HT1080 (cell line): ENCODE data around the gene CACNA1C. TPM values are rescaled to one million over a fixed set of nuclear protein-coding genes. Genes with fewer than 3 reads are reported as not detected.

Source experiments
- DNase-seq: peaks from one replicate; pipeline ENCODE4 v3.0.0-alpha.2; 2015; ENCODE audit warnings: low read depth
- total RNA-seq: library from RNA; depleted of rRNA; stranded (reverse); fragments of >200 nt; shearing (Covaris generic); gene quantifications from 2 replicates; pipeline ENCODE4 v1.2.3, GENCODE V29; 2014

The CACNA1C gene
- total RNA-seq, 1 experiment from 2014 or later = not detected

DNA sequence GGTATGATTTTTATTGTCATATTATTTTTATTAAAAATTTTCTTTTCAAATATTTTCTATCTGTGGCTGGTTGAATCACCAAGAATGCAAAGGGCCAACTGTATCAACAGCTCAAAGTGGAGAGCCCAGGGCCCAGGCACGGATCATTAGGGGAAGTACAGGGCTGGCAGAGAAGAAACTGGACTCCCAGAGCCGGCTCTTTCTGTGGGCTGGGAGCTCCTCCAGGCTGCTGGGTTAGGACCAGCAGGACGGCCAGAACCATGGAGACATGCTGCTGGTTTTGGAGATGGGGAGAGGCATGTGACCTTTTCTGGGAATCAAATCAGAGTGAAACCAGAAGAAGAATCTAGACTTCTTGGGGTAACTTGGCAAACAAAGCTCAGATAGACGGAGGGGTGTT, 220.5 kb downstream of the CACNA1C start:
- no peak for DNase-seq

DNA sequence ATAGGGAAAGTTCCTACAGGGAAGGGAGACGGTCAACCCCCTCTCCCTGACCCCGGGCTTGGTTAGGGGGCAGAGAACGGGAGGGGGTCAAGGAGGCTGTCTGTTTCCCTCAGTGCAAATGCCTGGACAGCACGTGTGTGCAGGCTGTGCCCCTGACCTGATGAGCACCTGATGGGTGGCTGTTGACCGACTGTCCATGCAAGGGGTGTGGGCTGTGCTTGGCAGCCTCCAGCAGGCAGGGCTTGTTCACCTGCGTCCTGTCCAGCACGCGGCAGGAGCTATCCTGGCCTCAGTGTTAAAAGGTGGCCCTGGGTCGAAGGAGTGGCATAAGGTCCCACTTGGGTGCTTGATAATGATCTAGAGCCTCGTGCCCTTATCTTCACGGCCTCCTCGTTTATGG, 221.0 kb downstream of the CACNA1C start:
- no peak for DNase-seq

DNA sequence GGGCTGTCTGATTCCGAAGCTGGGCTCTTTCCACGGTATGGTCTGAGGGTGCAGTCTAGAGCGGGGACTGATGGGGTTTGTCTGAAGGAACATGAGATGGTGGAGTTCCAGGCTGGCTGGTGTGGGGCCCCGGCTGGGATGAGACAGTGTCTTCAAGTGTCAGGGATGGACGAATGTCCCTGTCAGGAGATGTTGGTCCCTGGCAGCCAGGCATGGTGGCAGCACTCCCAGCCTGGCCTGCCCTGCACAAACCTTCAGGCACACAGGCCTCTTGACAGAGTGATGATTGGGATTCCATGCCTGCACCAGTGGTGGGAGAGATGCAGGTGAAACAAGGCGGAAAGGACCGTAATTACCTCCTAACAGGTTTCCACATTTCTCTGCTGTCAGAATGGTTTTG, 221.9 kb downstream of the CACNA1C start:
- DNase-seq = no peak

DNA sequence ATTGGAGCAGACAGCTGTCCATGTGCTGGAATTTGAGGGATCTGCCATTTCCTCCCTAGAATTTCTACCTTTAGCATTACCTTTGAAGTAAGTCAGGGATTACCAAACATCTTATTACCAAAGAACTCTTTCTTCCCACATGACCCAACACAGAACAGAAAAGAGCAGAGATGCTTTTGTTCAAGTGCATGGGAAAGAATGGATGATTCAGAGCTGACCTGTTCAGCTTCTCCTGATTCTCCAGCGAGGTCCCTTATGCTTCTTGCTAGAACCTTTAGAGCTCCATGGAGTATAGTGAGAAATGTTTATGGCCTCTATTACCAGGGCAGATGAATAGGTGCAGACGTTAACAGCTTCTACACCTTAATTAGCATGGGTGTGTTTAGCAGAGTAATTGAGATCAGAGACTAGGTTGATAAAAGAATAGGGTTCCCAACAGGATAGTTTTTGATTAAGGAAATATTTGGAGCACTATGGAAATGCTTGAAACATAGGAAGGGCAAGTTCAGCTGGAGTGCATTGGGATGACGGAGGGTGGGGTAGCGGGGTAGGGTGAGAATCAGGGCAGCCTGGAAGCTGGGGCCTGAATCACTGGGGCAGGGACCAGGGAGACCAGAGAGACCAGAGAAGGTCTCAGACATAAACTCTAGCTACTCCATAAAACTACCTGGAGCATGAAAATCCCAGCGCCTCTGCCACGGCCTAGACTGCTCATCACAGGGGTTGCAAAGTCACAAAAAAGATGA, 223.7 kb downstream of the CACNA1C start:
- no peak for DNase-seq

DNA sequence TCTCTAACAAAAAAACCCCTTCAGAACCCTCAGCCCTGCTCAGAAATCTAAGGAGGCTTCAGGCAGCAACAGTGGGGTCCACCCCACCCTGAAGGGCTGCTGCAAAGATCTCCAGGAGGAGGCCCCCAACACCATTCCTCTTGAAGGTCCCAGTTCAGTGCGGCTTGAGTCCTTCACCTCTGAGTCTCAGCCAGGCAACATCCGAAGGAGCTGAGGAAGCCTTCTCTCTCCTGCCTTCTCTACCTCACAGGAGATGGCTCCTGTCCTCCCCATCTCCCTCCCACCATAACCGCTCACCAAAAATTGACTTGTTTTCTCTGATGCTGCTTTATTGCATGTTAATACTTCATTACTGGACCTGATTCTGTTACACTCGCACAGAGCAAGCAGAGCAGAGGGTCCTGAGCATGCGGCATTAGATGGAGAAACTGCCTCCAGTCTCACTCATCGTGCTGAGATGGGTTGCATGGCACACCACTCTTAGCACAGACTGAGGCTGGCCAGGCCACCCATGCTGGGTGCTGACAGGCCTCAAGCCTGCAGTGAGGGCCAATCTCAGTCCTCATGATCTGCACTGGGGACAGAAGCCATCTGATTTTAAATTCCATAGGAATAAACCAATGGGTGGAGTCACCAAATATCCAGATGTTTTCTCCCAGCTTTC, 224.8 kb downstream of the CACNA1C start:
- DNase-seq = no peak

DNA sequence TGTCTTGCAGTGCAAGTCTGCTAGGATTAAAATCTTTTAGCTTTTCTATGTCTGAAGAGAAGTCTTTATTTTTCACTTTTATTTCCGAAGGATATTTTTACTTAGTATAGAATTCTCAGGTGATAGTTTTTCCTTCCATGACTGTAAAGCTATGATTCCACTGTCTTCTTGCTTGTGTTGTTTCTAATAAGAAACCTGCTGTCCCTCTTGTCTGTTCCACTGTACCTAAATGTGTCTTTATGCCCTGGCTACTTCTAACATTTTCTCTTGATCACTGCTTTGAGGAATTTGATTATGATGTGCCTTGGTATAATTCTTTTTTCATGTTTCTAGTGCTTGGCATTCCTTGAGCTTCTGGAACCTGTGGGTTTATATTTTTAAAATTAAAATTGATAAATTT, 228.7 kb downstream of the CACNA1C start:
- DNase-seq = no peak

DNA sequence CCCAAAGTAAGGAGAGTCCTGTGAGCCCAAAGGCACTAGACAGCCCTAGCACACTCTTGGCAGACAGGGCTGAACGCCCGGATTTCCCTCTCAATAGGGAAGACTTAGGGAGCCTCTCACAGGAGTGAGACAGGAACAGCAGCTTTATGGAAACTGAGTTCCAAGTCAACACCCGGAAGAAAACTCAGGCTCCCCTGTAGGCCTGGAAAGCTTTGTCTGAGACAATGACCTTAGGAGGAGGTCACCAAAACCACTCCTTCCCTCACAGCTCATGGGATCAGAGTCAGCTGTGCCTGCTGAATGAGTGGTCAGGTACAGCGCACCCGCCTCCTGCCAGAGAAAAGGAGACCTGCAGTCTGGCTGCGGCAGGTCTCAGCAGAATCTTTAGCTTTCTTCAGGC, 229.5 kb downstream of the CACNA1C start:
- no peak for DNase-seq

DNA sequence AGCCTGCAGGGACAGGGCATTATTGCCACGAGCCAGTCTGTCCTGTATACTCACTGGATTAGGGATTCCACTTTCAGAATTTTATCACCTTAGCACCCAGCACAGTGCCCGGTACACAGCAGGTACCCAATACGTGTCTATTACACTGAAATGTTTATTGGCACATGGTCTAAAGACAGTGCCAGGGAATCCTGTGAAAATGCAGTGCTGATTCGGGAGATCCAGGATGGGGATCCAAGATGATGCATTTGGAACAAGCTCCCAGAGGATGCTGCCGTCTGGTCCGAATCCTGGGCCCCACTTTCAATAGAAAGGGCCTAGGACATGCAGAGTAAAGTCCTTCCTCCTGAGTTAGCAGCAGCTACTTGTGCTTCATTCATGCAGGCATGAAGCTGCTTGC, 230.7 kb downstream of the CACNA1C start:
- no peak for DNase-seq

DNA sequence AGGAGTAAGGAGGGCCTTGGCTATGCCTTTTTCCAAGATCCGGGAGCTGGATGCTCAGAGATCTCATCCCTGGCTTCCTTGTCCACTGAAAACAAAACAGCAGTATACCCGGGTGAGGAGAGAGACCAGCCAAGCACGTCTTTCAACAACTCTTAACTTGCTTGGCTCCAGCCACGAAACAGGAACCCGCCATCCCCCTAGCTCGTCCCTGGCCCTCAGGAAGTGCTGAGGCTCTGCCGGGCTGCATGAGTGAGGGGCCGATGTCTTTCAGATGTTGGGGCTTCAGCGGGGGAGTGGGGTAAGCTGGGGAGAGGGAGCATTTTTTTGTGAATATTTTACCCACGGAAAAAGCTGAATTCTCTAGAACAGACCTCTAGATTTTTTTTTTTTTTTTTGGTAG, 231.1 kb downstream of the CACNA1C start:
- DNase-seq = no peak

DNA sequence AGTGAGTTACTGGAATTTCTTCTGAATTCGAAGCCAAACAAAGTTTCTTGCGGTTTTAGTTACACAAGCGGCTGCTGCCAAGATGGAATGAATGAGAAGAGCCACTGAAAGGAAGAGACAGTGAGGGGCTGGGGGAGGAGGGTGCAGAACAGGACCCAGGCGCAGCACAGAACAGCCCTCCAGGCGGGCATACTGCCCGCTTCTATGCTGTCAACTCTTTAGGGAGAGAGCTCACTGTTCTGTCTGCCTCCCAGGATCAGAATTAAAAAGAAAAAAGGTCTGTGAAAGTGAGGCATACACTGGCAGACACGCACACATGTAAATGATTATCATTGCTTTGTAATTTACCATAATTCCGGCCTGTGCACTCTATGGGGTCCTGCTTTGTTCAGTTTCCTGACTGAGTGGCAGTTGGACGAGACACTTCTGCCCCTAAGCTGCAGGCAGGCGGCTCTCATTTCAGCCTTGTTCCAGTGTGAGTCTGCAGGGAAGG, 231.6 kb downstream of the CACNA1C start:
- DNase-seq = no peak

DNA sequence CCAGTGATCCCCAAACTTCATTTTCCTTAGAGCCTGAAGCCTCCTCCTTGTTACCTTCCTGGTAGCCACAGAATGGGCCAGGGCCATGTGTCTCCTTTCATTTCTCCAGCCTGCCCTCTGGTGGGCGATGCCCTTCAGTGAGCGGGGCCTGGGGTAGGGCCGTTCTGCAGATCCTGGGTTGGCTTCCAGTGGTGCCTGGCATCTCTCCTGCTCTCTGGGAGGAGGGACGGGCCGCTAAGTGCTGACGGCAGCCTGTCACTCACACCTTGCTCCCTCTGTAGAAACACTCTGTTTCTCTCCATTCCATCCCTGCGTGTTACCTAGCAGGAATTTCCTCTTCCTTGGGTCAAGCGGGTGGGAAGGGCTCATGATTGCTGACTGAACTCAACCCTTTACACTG, 232.1 kb downstream of the CACNA1C start:
- peak; percentile 51 for DNase-seq

DNA sequence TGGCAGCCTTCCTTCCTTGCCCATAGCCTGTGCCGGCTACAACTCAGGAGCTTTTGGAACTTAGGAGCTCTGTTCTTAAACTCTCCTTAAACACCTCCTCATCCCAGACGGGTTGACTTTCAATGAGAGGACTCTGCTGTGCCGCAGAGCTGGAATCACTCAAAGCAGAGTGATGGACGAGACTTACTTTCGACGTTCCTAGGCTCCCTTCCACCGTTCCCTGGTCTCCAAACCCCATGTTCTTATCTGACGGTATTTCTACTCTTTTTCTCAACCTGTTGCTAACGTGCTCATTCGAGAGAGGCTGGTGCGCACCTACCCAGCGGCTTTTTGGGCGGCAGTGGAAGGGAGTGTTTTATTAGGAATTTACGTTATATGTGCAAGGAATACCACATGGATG, 232.7 kb downstream of the CACNA1C start:
- no peak for DNase-seq

DNA sequence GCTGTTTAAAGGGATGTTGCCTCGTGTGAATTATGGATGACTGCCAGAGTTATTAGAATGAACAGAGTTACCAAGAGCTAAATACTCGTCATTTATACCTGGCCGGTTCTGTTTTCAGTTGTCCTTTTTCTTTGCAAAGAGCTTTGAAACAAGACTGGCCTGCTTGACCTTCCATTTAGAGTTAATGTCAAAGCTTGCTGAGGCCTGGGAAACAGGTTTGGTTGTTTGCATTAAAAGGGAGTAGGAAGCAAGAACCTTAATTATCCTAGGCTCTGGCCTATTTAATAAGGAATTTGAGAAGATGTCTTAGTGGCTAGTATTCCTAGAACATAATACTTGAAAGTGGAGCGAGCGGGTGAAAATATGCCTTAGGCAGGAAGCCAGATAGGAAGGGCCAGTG, 233.3 kb downstream of the CACNA1C start:
- DNase-seq = no peak

DNA sequence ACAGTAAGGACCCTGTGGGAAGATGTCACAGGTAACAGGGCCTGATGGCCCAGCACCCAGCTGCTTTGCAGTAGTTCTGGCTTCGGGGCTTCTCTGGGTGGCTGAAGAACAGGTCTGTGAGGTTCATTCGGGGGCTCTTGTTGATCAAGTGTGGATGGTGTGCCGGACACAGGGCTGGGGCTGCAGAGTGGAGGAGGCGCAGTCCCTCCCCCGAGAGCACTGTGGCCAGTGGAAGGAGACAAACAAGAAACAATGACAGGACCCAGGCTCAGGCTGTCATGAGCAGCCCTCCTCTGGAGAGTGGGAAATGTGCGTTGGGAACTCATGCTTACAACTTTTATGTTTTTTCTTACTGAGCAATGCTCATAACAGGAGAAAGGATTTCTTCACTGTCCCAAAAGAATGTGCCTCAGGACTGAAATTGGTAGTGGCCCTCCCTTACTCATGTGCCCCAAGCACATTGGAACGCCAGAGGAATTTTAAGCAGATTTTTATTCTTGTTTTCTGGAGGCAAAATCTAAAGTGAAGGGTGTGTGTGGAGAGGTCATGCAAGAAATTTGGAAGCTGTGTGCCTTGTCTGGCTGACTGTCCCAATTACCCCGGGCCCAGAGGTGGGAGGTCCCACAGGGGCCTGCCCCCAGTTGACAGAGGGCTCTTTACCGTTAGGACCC, 233.8 kb downstream of the CACNA1C start:
- no peak for DNase-seq

DNA sequence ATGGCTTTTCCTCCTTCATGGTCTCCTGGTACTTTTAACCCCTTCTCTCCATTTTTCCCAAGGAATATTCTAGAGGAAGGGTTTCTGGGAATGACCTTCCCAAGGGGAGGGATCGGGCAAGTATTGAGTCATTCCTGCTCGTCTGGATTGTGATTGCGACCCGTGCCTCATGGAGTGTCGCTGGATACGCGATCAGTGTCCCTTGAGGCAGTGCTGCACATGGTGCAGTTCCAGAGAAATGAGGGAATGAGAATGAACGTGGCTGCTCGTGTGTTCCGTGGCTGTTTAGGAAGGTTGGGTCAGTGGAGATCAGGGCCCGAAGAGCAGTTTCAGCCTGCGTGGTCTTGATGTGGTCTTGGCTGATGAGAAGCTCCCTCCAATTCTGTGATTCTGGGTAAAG, 234.4 kb downstream of the CACNA1C start:
- no peak for DNase-seq

DNA sequence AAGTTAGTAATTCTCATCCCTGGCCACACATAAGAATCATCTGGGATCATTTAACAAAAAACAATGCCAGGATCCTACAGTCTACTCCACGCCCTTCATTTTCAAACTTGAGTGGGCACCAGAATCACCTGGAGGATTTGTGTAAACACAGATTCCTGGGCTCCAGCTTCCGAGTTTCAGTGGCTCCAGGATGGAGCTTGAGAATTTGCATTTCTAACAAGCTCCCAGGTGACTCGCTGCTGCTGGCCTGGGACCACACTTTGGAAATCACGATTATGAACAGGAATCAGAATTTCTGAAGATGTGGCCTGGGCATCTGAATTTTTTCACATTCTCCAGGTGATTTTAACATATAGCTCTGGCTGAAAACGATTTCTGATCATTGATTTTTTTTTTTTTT, 234.8 kb downstream of the CACNA1C start:
- DNase-seq = no peak

DNA sequence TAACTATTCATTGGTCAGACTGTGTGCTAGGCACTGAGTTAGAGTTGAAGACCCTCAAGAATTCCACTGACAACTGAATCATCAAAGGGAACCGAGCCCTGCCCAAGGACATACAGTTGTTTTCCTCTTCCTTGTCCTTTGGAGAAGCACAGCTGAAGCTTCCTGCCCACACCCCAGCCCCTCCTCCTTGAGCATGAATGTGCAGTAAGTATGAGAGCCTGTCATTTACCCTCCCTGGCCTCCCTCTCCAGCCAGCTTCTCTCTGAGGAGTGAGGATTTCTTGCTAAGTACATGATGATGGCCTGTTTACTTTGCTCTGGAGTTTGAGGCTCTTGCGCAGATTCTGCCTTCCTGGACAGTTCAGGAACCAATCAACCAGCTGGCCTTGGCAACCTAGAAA, 235.2 kb downstream of the CACNA1C start:
- DNase-seq = no peak

DNA sequence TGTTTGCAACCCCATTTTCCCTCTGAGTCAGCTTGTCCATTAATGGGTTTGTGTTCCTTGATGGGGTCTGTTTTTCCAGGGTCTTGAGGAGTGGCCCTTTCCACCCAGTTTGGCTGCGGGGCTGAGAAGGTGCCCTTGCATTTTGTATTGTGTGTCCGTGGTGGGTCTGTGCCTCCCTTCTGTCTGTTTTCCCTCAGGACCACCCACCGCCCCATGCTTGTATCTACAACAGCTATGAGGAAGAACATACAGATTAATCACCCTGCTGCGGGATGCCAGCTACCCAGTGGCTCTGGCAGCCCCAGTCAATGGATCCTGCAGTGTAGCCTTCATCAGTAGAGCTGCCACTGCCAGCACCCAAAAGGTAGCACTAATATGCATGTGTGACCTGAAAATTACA, 235.7 kb downstream of the CACNA1C start:
- DNase-seq = no peak

DNA sequence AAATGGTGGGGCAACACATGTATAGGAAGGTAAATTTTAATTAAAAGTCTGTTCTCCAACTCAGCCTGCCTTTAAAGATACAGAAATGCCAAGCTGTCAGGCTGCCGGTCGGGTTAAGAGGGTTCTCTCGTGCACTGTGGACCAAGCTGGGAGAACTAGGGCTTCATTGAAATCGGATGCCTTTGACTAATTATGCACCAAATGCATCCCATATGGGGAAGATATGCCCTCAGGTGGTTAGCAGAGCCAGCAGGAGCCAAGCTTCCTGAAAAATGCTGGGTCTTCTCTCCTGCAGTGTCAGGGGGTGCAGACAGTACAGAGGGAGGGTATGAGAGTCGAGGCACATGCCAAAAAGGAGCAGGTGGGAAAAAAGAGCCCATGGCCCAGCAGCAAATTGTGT, 236.1 kb downstream of the CACNA1C start:
- DNase-seq = no peak

DNA sequence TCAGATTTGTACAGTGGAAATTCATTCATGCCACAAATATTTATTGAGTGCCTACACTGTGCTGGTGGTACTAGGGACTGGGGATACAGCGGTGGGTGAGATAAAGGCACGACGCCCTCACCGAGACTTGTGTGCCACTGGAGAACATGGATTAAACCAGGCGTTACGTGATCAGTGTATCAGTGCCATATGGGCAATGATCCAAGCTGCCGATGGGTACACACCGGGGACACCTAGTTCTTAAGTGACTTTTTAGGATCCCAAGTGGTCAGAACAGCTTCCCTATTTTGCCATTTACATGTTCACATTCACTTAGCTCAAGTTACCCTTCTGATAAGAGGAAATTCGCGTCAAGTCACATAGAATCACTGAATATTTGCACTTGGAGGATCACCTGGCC, 236.7 kb downstream of the CACNA1C start:
- DNase-seq = no peak

DNA sequence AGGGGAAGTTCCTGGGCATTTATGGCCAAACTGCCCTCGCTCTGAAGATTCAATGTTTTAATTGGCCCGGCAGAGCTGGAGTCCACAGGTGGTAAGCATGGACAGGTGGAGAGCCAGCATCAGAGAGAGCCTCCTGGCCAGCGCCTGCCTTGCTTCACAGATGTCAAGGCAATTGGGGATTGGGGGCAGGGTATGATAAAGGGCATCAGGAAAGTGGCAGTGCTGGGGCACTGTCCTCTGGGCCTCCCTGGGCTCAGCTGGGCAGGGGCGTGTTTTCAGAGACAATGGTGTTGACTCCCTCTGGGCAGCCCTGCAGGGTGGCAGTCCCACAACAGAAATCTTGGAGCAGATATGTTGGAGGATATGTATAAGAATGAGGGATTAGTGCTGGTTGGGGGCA, 237.3 kb downstream of the CACNA1C start:
- no peak for DNase-seq

DNA sequence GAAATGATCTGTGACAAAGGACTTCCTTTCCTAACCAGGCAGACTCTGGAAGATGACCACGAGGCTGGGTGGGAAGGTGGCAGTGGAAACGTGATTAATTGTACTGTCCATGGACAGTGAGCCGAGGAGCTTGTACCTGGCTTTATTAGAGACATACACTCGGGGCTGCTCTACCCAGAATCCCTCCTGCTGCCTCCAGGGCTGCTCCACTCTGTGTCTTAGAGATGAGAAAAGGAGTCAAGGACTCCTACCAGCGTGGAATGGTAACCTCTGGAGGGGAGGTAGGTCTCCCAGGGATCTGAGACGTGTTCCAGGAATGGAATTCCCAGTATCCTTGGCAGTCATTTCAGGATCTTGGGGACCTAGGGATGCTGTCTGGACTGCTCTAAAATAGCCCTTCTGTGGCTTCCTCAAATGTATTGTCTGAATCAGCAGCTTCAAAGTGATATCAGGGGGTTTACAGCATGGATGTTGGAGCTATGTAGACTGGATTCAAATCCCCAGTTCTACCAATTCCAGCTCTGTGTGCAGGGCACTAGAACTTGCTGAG, 237.8 kb downstream of the CACNA1C start:
- DNase-seq = no peak
